Measurements from ENCODE around the gene C22orf23.

- TF ChIP-seq CTCF (IDR thresholded peaks at IDR 0.05) = no peak
- TF ChIP-seq EZH2 (IDR thresholded peaks at IDR 0.05; ENCODE audit: borderline replicate concordance, insufficient read depth, low read depth, low read length, poor library complexity, severe bottlenecking) = no peak
These were observed 42.7 kb upstream of the C22orf23 start for GRCh38 chr22:37996079-37996478.

All from B cell (primary cell).